Measurements from ENCODE around the gene COL18A1.

GRCh38 chr21:45516071-45516670 is 111.2 kb downstream of the COL18A1 start:
- TF ChIP-seq CTCF (IDR thresholded peaks at IDR 0.05 in 8 of 11, conservative IDR thresholded peaks at IDR 0.05 in 3 of 11) (no peak), POLR2A (IDR thresholded peaks at IDR 0.05) (no peak), POLR2AphosphoS5 (IDR thresholded peaks at IDR 0.05) (peak in 1 of 3 donors; percentile 27)

Data from spleen (tissue), 7 donors.